HG02763 (cell line): ENCODE measurements around the gene TRHDE.
"Not testable (repeated sequence)": the region's sequence is repeated elsewhere in the genome, so short reads cannot be mapped to it uniquely, and the experiment has no call there.

Source experiments
- ATAC-seq: cut with Tn5 transposase; IDR thresholded peaks from one replicate; pipeline ENCODE4 v1.9.1; 2021; ENCODE audit warnings: mild to moderate bottlenecking, moderate library complexity; ENCODE audit not compliant: unreplicated experiment

TRHDE gene

DNA sequence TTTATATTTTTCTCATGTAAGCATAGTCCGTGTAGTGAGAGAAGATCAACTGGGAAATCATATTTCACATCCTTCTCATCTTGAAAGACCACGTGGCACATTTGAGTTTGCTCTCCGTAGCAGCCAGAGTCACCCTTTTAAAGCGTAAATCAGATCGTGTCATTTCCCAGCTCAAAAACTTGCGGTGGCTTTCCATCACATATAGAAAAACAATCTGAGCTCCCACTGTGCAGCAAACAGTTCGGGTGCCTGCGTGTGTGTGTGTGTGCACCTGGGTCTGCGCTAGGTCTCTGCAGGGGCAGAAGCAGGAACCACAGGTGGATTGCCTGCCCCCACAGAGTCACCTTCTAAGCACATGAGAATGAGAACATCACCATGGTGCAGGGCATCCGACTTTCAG is 338.2 kb downstream of the TRHDE start:
- no peak for ATAC-seq

DNA sequence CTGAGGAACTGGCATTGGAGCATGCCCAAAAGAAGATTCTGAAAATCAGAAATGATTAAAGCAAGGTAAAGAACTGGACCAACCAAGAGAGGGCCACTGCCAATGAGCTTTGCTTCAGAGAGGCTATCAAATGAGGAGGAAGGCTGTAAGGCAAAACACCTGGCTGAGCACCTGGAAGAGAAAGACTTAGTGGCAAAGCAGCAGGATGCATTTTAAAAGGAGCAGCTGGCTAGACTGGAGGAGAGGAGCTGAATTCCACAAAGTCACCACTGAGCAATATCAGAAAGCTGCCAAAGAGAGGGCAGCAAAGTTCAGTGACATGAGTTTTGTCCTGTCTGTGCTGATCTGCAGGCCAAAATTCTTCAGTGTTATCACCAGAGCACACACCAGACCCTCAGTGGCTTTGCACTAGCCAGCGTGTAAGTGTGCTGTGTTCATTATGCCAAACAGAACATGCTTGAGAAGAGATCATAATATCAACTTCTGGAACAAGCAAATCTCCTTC is 338.7 kb downstream of the TRHDE start:
- ATAC-seq, result no peak

DNA sequence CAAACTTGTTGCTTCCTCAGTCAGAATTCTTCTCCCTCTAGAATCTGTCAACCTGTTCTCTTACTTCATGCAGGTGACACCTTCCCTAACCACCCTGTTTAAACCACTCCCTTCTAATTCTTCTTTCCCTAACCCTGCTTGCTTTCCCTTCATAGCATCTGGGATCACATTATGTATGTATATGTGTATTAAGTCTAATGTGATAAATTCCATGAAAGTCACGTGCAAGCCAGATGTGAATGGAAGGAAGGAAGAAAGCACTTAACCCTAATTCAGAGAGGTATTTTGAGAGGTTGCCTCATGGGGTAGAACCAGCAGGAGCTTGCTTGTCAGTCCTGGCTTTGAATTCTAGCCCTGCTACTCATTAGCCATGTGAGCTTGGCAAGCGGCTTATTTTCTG is 340.0 kb downstream of the TRHDE start:
- ATAC-seq, result no peak

DNA sequence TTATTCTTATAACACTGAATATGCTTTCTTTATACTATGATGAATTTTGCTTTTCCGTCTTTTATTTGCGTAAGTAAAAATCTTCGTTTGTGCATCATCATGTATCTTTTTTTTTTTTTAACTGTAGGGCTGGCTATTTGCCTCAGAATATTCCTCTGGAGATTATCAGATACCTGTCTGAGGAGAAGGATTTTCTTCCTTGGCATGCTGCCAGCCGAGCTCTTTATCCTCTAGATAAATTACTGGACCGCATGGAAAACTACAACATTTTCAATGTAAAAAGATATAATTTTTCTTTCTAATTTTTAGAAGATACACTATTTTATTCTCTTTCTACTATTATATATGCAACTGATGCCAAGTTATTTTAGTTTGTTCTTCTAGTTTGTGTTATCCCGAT is 346.6 kb downstream of the TRHDE start:
- ATAC-seq, result no peak

DNA sequence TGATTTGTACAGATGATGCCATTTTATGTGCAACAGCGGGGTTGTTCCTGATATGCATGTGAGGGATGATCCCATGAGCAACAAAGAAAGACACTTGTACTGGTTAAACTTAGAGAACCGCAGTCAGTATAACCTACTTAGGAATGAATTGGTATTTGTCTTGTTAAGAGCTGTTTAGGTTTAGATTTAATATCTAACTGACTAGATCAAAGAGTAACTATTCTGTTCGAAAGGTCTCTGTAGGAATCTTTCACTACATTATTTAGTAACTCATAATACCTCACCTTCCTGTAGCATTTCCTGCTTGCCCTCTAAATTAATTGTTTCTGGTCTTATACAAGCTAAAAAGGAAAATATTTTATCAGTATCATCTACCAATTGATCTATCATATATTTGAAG is 350.4 kb downstream of the TRHDE start:
- ATAC-seq, result no peak

DNA sequence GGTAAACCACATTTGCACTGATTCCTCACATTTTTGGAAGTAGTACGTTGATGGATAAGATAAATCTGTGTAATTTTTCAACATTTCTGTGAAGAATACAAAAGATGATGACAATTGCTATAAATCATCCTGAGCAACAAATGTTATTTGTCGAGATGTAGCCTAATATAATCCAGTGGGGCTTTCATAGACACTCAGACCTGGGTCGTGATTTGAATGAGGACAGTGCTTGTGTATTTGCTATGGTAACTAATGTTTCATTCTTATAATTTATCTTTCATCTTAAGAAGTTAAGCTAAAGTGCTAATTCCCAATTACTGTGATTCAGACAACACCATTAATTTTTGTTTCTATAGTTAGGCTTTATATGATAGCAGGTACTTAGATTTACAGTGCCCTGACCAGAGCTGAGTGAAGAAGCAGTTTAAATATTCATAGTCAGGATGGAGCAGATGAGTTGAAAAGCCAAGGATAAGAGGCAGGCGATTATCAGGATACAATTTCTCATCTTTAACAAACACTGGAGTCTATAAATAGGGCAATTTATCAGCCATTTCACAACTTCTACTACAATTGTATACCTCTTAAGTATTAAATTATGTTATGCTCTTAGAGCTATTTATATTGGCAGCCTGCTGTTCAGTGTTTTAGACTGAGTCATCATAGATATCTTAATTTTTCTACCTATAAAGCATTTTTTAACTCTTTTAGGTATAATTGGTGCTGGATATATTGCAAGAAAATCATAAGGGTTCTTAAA is 359.9 kb downstream of the TRHDE start:
- no peak for ATAC-seq

DNA sequence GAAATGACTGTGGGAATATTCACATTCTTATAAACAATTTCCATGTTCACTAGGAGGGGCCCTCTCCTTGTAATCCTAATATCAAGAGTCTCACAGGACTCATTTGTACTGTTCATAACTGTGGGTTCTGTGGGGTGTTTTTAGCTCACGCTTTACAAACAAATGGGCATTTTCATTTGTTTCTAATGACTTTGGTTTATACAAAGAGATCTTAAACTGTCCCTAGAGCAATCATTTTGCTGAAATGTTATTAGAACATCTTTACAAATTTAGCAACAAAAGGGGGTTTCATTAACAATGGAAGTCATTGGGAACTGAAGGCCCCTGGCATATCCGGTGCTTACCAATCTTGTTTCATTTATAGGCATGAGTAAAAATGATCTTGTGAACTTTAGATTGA is 370.5 kb downstream of the TRHDE start:
- ATAC-seq, result no peak

DNA sequence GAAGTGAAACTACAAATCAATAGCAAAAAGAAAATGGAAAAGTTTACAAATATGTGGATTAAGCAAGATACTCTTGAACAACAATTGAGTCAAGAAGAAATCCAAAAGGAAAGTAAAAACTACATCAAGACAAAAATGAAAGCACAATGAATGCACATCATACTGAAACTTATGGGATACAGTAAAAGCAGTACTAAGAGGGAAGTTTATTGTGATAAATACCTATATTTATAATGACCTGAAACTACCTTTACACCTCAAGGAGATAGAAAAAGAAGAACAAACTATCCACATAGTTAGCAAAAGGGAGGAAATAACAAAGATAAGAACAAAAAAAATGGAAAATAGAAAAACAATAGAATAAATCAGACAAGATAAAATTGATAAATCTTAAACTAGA is 375.0 kb downstream of the TRHDE start:
- ATAC-seq, result no peak

DNA sequence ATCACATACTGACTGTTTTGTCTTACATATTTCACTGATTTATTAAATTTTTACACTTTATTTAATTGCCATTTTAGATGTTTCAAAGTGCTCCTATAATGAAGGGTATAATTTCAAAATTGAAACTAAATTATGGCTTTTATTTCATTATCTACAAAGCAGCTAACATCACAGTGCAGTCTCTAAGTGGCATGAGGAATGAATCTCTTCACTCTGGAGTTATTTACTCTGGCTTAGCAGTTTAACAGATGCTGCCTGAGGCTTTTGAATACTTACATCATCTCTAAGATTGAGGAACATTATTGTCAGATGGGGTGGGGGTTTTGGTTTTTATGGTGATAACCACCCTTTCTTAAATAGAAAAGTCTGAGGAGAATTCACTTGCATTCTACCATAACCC is 386.4 kb downstream of the TRHDE start:
- no peak for ATAC-seq

DNA sequence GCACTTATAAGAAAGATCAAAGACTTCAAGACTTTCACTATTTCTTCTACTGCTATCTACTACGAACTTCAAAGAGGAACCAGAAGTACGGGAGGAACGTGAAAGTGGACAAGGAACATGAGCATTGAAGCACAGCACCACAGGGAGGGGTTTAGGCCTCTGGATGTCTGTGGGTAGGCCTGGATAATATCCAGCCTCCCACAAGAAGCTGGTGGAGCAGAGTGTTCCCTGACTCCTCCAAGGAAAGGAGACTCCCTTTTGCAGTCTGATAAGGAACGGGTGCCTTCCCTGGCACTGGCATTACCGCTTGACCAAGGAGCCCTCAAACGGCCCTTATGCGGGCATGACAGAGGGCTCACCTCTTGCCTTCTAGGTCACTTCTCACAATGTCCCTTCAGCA is 388.0 kb downstream of the TRHDE start:
- not testable (repeated sequence) for ATAC-seq

DNA sequence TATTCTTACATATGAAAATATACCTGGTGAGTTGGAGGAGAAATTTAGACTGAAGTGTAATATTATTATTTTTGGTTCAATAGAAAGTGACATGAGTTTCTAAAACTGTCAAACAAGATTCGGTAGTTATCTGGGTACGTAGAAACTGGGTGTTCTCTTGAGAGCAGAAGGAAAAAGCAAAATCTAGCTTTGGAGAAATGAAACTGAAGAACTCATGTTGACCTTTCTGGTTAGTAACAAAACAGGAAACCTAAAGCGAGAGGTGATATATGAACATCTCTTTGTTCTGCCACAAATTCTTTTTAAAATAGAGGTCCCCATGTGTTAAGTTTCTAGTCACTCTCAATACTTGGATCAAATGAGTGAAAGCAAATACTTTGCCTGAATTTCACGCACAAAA is 401.7 kb downstream of the TRHDE start:
- ATAC-seq, result no peak

DNA sequence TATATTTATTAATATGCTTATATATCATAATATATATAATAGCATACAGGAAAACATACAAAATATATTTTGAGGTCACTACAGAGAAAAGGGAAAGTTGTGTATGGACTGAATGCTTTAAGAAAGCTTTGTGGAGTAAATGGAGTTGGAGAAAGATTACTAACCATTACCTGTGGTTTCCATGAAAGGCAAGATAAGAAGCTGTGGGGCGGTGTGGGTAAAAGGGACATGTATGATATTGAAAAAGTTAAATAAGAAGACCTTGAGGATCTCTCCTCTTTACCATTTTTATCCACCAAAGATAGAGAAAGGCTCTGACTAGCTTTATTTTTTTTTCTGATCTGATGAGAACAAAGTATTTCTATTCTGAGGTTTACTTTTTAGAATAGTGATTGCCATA is 404.4 kb downstream of the TRHDE start:
- no peak for ATAC-seq

DNA sequence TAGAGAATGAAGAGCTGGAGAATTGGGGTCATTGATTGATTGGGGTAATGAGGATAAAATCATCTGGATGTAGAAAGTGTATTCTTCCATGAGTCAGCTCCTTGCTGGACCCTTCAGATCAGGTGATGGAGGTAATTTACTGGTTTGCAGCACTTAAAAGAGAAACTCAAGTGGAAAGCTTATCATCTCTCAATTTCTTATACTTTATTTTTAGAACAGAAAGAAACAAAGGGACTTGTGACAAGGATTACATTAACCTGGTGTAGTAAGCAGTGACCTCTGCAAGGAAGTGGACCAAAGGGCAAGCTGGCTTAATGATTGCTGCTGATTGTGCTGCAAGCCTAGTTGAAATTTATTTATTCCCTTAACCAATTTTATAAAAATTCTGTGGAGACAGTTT is 405.0 kb downstream of the TRHDE start:
- ATAC-seq, result no peak

DNA sequence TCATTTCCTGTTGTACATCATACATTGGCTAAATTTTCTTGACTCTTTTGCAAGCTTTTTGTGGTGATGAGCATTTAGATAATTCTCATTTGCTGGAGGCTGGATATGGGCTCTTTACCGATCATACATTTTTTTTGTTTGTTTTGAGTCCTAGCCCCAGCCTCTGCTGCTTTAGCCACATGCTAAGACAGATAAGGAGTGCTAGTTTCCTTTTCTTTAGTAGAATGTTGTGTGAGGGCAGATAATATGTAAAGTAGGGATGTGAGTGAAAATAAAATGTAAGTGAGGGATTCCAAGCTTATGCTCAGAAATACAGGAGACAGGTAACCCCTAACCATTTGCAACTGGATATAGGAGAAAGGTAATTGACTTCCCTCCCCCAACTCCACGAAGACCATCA is 405.7 kb downstream of the TRHDE start:
- no peak for ATAC-seq

DNA sequence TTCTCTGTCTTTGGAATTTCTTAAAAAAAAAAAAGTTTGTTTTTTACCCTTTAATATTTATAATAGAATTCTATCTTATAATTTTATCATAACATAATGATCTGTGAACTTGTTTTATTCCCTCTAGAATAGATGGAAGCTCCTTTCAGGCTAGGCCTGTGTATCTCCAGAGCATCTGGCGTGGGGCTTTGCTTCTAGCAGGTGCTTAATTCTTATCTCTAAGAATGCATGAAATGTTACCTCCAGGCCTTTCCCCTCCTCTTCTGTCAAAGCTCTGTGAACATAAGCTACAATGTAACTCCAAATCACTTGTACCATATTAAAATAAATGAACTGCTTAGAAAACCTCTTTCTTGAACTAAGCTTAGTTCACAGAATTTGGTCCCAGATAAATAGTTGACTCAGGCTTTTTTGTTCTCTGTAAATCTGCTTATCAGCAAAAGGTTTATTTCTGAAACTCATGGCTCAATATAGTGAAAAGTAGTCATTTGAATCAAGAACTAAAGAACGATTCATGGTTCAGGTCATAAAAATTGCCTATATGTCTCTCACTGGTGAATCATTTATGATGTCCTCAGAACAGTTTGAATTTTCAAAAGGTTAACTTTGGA is 407.1 kb downstream of the TRHDE start:
- no peak for ATAC-seq

DNA sequence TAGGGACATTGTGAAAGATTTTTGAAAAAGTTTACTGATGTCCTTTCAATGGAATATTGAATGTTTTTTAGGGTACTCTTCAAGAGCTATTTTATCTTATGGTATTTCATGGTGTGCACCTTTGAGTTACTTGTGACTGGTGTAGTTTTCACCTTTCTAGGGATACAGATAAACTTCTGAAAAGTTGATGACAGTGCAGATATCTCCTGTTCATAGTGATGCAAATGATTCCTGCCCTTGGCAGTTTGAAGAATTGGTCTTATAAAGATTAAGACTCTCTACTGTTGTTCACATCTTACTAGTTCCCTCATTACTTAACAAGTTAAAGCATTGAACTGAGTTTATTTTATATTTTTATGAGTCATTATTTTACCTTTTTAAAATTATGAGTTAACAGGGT is 408.9 kb downstream of the TRHDE start:
- ATAC-seq, result no peak

DNA sequence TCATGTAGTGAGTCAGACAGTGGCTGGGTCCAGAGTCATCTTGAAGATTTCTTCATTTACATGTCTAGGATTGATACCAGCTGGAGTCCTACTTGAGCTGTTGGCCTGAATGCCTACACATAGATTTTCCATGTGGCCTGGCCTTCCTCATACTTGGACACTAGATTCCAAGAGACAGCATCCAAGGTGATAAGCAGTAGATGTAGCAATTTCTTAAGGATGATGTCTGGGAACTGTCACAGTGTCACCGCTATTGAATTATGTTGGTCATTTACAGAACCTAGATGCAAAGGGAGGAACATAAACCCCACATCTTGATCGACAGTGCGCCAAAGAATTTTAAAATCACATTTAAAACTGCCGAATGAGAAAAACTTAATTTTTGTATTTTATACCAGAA is 412.3 kb downstream of the TRHDE start:
- no peak for ATAC-seq

DNA sequence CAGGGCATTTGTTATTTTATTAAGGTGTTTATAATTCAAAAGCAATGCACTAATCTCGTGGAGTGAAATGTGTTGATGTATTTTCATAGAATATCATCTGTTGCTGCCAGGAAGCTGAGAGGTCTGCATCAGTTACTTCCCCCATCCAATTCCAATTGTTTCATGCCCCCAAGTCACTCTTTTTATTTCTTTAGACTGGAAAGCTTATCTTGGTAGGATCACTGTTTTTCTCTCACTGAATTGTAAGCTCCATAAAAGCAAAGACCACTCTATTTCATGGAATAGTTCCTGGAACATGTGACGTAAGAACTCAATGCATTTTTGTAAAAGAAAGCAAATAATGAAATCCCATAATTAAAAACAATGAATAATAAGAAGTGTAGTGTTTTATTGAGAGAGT is 420.2 kb downstream of the TRHDE start:
- ATAC-seq, result no peak

DNA sequence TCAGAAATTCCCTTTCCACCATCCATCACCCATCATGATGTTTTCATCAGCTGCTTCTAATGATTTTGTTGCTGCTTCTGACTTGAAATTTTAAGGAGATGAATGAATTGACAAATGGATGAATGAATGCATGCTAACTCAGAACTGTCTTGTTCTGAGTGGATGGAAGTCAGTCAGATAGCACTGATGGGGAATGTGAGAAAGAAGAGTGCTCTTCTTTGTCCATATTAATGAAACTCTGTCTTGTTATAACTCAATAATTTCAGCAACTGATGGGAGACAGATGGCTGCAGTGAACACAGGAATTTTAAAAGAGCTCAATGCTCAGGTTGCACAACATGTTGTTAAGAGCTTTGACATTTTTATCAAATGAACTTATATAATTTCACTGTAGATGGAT is 422.0 kb downstream of the TRHDE start:
- ATAC-seq, result no peak

DNA sequence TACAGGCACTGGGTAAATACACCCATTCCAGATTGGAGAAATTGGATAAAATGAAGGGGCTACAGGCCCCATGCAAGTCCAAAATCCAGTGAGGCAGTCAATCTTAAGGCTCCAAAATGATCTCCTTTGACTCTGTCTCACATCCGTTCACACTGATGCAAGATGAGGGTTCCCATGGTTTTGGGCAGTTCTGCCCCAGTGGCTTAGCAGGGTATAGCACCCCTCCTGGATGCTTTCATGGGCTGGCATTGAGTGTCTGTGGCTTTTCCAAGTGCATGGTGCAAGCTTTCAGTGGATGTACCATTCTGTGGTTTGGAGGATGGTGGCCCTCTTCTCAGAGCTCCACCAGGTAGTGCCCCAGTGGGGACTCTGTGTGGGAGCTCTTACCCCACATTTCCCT is 427.2 kb downstream of the TRHDE start:
- no peak for ATAC-seq

DNA sequence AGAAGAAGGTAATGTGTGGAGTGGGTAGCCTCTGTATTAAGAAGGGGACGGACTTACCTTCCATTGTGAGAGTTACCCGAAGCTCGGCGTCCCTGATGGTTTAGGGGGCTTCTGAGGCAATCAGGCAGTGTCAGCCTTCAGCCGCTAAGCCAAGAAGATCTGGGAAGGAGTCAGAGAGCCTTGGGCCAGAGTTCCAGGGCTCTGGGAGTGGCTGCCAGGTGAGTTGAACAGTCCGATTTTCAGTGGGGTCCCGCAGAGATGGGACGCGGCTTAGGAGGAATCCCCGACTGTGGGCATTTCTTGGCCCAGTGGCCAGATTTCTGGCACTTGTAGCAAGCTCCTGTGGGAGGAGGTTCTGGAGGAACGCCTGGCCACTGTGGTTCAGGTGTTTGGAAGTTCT is 439.9 kb downstream of the TRHDE start:
- not testable (repeated sequence) for ATAC-seq

DNA sequence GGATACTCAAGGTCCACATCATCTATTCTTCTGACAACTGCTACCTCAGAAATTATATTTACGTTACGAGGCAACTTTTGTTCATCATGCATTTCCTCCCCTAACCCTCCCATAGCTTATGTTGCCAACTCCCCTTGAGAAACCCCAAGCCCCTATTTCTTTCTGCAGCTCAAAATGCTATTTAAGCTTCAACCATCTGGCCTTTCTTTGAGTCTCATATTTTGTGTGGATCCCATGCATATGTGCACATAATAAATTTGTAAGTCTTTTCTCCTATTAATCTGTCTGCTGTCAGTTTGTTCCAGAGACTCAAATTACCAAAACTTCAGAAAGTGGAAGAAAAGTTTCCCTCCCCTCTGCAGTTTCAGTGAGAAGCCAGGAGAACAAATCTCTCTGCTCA is 444.1 kb downstream of the TRHDE start:
- ATAC-seq, result no peak

DNA sequence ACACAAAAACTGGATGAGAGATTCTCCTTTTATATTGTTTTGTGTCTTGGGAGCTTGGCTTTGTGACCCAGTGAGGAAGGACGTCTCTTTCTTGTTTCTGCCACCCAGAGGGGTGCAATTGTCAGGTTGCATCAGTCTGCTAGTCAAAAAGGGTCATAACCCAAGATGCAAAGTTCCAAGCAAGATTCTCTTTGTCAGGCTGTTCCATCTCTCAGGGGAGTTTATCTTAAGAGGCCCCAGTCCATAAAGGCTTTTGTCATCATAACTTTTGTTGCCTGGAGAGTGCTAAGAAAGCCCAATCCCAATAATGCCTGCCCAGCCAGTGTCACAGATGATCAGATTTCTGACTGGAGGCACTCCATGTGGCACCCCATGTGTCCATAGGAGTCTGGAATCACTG is 444.9 kb downstream of the TRHDE start:
- ATAC-seq, result no peak
